ENCODE results near the gene FAM149B1.
A peak's percentile ranks its signal among the peaks of the same experiment; 100 is the strongest.
"Not testable (repeated sequence)": the region's sequence is repeated elsewhere in the genome, so short reads cannot be mapped to it uniquely, and the experiment has no call there.

Gene FAM149B1

DNA sequence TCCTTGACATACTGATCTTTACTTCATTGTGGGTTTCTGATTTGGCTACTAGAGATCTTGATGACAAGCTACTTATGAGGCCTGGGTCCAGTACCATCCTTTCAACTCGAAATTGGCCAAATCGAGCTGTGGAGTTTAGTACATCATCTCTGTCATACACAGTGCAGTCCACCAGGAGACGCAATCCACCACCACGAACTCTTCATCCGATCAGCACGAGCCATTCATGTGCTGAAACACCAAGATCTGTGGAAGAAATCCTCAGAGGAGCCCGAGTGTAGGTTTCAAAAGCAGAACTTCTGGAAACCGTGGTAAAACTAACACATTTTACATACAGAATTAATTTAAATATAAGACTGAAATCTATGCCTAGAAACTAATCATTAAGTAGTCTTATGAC is 65.0 kb downstream of the FAM149B1 start:
- no peak for DNase-seq

DNA sequence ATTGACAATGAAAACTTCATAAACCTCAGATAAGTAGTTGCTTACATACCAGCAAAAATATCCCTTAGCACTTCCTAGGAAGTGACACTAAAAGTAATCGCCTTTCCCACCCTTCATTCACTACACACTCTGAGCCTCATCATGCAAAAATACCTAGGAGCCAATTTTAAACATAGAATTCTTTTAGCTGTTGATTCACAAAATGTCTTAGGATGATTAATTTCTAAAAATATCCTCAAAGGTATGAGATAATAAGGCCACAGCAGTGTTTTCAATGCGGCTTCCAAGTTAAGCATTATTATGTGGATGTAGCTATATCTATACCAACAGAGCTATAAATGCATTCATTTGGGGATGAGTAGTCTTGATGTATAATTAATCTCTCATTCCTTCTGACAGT is 66.0 kb downstream of the FAM149B1 start:
- DNase-seq = no peak

DNA sequence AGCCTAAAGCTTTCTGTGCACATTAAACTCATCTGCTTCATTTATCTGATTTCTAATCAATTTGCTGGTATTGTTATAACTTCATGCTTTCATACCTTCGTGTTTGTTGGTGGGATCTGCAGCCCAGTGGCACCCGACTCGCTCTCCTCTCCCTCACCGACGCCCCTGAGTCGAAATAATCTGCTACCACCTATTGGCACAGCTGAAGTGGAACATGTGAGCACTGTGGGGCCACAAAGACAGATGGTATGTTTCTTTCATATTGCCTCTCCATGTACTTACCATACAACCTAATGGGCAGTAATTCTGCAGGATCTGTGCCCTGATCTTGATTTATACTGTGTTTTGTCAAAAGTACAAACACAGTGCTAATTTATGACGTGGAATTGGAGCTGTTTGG is 66.8 kb downstream of the FAM149B1 start:
- no peak for DNase-seq

DNA sequence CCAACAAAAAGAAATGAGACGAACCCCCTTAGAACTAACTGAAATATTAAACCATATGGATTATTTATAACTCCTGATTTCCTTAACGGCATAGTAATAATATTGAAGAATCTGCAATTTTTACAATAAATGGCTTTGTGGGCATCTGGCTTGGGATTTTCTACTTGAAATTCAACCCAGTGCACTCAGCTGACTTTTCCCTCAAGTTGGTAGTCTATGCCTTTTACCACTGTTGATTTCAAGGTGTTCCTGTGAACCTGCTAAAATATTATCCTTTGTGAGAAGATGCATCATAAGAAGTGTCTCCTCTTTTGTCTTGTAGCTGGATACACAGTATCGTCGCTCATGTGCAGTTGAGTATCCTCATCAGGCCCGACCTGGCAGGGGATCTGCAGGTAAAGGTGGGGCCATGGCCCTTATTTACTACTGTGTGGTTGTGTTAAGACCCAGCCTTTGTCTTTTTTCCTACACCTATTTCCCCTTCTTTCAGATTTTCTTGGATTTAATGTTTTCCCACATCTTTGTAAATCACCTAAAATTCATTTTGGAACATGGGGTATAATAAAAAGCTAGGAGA is 71.2 kb downstream of the FAM149B1 start:
- no peak for DNase-seq

DNA sequence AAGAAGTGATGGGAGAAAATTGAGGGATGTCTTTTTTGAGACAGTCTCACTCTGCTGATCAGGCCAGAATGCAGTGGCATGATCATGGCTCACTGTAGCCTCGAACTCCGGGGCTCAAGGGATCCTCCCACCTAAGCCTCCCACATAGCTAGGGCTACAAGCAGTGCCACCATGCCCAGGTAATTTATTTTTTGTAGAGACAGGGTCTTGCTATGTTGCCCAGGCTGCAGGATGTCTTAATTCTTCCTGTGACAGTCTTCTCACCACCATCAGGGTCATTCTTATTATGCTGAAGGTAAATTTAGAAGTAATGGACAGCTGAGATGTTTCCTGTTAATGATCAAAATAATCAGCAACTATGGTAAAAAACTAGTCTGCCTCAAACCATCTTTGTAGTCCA is 72.0 kb downstream of the FAM149B1 start:
- DNase-seq = no peak

DNA sequence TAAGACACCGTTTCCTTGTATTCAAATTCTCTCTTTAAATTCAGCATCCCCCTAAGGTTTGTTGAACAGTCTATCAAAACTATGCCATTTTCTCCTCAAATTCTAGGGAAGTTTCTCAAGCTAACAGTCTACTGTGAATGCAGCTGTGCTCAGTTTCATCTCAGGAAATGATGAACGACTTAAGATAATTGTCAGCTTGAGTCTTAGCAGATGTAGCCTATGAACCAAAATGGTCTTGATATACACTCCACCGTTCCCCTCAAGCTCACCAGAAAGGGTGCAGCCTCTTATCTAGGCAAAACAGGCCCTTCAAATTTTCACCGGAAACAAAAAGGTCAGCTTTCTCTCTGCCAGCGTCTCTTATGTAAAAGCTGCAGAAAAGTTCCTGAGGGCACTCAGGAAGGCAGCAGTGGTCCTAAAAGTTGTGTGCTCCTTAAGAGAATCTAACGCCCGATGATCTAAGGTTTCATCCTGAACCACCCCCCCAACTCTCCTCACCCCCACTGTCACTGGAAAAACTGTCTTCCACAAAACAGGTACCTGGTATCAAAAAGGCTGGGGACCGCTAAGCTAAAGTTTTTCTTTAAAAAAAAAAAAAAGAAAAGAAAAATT is 77.1 kb downstream of the FAM149B1 start:
- DNase-seq = no peak

DNA sequence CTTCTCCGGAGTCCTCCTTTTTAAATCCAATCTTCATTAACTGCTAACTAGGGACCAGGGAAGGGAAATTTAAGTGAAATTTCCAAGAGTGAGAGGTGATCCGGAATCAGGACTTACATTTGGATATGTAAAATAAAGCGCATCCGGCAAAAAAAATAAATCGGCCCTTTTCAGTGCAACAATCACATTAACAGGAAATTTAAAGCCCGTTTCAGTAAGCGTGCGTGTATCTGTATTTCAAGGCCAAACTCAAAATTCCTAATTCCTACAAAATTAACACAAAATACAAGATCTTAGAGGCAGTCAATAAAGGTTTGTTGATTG is 78.4 kb downstream of the FAM149B1 start:
- DNase-seq = no peak

DNA sequence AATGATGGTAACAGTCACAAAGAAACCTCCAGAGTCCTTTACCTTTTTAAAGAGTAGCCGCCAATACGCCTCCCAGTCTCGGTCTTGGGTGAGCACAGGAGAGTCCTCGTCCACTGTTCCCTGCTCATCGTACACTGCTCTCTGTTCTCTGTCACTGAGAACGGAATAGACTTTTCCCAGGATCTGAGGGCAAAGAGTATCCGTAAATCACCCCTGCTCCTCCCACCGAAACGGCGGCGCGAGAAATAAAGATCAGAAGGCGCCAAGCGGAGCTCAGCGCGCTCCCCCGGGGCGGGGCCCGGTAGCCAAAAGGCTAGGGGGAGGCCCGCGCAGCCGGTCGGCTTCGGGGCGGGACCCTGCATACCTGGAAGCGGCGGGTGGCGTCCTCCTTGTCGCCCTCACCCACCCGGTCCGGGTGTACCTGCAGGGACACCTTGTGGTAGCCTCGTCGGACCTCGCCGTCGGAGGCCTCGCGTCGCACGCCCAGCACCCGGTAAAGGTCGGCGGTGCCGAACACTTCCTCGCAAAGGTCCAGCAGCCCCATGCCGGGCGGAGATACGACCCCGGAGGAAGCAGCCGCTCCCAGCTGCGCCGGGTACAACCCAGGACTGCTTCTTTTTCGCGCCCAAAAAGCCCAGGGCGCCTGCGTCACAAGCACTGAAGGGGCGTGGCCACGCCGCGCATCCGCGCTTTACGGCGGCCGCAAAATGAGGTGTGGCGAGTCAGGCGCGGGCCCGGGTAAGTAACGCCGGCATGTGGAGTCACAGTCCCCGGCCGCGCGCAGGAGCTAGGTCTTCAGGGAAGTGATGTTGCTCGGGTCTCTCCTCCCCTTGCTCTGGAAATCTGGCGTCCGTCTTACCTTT is 79.0 kb downstream of the FAM149B1 start, which contains the start of gene DNAJC9:
Gene DNAJC9, minus strand, starts transcription at position 610 of the 863 bp plus-strand sequence. Its CDS starts 66 bp downstream, at position 544.
- DNase-seq = peak; percentile 42 to 98 (median 86)

DNA sequence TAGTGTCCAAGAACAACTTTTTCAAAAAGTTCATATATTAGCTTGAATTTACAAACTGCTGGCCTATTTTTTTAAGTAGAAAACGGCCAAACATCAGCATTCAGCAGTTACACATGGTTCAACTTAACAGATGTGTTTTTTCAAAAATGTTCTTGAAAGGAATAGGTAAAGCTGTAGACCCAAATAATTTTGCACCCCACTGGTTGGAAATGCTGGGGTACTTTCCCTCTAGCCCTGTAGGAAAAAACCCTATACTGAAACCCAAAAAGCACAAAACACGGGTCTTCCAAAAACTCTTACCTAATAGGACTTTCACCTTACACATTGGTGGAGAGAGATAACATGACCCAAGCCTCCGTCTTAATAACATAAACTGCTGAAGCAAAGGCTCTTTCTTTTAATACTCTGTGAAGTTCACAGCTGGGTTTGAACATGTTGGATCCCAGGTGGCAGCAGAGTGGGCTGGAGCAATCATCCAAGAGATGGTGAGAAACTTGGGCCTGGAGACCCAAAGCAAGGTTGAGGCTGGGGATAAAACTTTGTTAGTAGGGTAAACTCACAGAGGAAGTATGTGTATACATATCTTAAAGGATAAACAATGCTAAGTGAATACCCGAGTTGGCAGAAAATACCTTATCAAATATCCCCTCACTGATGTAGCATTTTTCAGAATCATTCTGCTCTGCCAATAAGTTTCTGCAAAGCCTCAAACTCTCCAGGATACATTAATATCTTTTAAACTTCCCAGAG is 79.8 kb downstream of the FAM149B1 start:
- no peak for DNase-seq

DNA sequence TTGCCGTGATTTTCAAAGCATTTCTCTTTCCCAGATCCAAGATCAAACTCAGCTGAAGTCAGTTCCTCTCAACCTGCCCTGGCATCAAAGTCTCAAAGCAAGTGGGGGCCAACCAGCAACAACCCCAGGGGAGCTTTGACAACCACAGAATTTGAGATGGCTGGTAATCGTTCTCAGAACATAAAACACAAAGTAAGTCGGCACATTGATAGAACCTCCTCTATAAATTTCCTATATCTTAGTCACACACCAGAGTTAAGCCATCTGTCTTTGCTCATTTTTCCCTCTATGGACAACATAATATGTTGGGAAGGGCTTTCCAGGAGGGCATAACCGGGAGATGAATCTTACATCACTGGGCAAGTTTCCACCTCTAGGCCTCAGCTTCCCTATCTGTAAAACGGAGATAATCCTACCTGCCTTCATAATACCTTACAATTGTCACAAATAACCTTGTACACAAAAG is 80.4 kb downstream of the FAM149B1 start:
- DNase-seq = no peak

DNA sequence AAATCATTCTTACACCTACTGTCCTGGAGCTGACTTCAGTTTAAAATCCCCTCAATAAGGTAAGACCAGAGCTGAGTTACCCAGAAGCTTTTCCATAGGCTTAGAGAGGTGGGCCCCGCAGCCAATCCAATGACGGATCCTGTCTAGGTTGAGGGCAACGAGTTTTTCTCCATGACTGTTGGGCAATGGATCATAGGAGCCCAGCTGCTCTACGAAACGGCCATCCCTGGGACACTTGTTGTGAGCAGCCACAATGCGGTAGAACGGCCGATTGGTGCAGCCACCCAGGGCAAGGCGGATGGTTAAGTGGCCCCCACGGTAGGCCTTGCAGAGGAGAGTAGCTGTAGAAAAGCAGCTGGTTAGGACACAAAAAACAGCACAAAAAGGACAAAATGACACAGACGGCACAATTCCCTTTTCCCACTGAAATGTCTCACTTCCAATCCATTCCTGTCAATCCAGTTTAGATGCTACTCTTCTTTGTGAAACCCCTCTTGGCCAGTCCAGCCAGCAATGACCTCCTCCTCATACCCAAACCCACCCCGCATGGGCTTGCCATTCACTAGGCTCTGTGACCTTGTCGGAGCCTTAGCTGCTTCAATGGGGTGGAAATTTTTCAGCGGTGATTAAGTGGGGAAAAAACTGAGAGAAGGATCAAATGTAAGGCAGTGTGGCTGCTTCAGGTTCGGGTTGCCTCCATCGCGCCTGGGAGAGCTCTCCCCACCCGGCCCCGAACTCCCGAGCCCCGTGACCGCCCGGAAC is 83.9 kb downstream of the FAM149B1 start:
- DNase-seq = peak in 1 of 56 donors; percentile 30

DNA sequence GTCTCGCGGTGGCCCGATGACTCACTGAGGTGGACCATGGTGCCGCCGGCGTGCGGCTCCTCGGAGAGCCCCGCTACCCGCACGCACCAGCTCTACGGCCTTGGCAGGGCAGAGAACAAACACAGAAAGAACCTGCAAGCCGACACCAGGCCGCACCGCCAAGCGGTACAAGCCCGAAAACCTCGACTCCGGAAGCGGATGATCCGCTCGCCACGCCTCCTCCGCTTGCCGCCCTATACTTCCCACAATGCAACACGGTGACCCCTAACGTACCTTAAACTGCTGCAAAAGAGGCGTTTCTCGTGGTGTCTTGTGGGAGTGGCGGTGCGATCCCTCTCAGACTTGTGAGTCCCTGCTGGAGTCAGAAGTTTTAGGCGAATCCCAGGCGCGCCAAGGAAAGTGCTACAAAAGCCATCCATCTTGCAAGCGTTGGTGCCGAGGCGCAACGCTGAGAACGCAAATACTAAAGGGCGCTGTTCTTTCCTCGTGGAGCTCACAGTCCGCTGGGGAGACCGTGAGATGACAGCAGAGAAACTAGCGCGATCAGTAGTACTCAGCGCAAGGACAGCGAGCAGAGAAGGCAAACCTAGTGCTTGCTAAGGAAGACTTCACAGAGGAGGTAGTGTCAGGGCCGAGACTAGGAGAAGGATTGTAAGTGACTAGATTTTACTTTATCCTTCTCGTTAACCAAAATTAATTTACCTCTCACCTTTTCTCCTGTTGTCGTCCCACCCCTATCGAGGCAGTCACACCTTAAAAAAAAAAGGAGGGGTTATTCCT is 84.7 kb downstream of the FAM149B1 start, which contains the start of gene MRPS16:
Gene MRPS16, minus strand, starts transcription at position 200 of the 780 bp plus-strand sequence. Its CDS starts 162 bp downstream, at position 38.
- peak; percentile 69 to 97 (median 90) for DNase-seq

DNA sequence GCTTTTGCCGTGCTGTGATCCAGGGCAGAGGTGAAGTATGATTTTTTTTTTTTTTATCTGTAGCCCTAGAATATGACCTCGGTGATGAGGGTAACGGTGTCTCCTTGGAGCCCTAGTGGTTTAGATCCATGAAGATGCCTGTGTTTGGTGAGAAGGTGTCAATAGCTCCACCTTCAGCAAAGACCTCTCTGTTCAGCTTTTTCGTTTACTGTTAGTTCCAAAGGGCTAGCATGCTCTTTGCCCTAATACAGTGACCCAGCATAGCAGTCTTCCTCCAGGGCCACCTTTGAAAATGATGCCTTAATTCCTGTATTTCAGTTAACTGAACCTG is 85.3 kb downstream of the FAM149B1 start:
- DNase-seq = no peak

DNA sequence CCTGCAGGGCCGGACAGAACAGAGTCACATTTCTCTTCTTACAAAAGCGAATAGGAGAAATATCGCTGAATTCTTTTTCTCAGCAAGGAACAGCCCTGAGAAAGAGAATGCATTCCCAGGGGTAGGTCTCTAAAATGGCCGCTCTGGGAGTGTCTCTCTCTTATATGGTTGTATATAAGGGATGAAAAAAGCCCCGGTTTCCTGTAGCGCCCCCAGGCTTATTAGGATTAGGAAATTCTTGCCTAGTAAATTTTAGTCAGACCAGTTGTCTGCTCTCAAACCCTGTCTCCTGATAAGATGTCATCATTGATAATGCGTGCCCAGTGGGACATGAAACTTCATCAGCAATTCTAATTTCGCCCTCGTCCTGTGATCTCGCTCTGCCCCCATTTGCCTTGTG is 90.7 kb downstream of the FAM149B1 start:
- DNase-seq = not testable (repeated sequence)

DNA sequence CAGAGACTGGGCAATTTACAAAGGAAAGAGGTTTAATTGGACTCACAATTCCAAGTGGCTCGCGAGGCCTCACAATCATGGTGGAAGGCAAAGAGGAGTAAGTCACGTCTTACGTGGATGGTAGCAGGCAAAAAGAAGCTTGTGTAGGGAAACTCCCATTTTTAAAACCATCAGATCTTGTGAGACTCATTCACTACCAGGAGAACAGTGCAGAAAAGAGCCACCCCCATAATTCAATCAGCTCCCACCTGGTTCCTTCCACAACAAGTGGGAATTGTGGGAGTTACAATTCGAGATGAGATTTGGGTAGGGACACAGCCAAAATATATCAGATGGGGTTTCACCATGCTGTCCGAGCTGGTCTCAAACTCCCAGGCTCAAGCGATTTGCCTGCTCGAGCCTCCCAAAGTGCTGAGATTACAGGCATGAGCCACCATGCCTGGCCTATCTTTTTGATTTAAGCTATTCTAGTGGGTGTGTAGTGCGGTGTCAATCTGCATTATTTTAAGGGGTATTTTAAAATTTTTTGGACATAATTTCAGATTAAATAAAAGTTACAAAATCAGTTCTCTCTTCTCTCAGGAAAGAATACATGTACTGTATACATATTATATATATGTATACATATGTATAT is 93.6 kb downstream of the FAM149B1 start:
- DNase-seq = no peak

DNA sequence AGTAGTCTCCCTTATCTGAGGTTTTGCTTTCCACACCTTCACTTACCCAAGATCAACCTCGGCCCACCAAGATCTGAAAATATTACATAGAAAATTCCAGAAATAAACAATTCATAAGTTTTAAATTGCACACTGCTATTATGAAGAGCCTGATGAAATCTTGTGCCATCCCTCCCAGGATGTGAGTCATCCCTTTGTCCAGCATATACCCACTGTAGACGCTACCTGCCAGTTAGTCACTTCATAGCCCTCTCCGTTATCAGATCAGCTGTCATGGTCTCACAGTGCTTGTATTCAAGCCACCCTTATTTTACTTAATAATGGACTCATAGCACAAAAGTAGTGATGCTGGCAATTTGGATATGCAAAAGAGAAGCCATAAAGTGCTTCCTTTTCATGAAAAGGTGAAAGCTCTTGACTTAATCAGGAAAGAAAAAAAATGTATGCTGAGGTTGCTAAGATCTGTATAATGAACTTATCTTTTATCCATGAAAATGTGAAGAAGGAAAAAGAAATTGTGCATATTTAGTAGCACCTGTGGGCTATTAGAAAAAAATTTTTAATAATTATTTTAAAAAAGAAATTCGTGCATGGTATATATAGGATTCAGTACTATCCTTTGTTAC is 94.3 kb downstream of the FAM149B1 start:
- DNase-seq = no peak

DNA sequence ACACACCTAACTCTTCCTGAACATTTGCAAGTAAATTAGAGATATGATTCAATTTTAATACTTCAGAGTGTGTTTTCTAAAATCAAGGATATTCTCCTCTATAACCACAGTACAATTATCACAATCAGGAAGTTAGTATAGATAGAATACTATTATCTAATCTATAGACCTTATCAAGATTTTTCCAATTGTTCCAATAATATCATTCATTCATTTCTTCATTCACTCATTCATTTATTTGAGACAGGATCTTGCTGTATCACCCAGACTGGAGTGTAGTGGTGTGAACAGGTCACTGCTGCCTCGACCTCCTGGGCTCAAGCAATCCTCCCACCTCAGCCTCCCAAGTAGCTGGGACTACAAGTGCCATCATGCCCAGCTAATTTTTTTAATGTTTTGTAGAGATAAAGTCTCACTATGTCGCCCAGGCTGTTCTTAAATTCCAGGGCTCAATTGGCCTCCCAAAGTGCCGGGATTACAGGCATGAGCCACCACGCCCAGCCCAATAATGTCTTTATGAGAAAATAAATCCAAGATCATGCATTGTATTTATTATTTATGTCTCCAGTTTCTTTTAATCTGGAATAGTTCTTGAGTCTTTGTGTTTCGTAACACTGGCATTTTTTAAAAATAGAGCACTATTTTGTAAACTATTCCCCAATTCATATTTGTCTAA is 95.1 kb downstream of the FAM149B1 start:
- no peak for DNase-seq

DNA sequence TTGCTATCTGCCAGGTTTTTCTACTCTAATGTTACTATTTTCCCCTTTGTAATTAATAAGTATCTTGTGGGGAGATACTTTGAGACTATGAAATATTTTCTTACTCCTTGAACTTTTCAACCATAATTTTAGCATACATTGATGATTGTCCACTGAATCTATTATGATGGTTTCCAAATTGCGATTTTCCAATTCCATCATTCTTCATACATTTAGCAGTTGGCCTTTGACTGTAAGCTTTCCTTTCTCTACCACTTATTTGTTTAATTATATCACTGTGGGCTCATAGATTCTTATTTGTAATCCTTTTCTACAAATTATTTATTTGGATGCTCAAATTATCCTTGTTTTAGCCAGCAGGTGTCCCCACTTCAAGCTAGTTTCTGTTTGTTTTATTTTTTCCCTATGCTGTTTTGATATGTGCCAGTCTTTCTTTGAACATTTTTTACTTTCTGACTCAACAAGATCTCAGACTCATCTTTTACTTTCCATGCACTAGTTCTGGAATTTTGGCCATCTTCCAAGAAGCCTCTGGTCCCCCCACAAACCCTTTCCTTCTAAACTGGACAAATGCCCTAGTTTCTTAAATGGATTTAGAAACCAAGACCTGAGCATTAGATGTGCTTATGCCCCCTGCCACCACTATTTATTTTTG is 95.9 kb downstream of the FAM149B1 start:
- peak in 1 of 56 donors; percentile 0 for DNase-seq
